NCI-H774 (cell line): Measurements from ENCODE around the gene MEMO1.

ENCODE experiments used
- DNase-seq: peaks from one replicate; lab custom pipeline; 2025; lab: John Stamatoyannopoulos, UW

The MEMO1 gene

DNA sequence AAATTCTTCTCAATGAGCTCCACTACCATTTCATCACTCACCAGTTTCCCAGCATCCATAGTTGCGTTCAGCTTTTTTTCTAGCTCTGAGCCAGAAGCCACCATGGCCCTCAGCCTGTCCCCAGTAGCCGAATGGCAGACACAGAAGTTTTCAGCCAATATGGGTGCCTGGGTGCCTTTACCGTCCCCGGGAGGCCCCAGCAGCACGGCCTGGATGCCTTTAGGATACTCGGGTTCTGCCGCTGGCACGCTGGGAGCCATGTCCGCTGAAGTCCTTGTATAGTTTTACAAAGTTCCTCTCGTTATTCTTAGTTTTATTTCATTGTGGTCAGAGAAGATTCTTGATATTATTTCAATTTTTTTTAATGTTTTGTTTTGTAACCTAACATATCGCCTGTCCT is 187.2 kb downstream of the MEMO1 start:
- DNase-seq = no peak

DNA sequence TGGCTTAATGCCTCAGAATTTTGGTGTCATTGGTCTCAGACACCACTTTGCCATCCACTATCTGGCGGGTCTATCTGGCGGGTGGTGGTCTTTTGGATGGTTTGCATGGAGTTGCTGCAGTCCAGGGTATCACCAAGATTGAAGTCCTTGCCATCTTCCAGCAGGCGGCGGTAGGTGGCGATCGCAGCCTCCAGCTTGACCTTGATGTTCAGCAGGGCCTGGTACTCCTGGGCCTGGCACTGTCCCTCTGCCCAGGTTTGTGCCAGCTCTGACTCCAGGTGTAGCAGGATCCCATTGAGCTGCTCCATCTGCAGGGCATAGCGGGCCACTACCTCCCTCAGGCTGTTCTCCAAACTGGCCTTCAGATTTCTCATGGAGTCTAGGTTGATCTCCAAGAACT is 188.2 kb downstream of the MEMO1 start:
- DNase-seq = no peak
